ENCODE results near the gene LAPTM5.

Gene LAPTM5

DNA sequence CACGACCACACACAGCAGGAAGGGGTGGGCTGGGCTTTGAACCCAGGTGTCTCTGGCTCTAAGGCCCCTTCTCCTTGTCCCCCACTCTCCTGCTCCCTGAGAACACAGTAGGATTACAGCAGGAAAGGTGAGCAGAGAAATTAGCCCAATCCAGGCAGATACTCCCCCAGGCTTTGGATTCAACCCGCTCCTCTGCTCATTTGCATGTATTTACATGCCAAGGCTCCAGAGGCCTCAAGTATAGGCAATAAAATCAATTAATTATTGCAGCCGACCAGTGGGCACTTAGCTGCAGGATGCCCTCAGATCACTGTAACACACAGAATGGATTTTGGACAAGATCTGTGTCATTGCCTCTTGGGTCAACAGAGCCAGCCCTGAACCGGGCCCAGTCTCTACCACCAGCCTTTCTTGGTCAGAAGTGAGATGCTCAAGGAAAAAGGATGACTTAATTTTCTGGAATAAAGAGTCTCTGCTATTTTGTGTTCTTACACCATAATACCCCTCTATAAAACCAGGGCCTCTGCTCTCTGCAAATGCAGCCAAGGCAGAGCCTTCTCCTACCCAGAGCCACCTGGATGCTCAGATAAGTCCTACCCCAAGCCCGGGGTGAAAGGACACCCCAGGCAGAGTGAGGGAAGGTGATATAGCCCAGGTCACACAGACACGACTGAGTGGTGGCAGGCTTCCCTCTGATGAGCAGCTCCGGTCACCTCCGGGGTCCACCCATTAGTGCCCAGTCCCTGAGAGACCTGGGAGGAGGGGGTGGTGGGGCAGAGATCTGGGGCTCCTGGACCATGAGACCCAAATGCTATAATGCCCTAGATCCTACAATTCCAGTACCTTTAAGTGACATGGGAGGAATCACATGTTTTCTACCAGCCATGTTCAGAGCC, 63.0 kb downstream of the LAPTM5 start:
- Histone ChIP-seq H3K27ac (no peak overlapping the region), H3K27me3 (peaks cover 0 to 33% of the 10 kb centered on the region in 2 donors), H3K4me3 (no peak overlapping the region), H3K9me3 (no peaks in the 10 kb centered on the region), H3K36me3 (no peaks in the 10 kb centered on the region), H3K4me1 (peaks cover 0 to 14% (median 9%) of the 10 kb centered on the region in 4 donors)
- DNase-seq = peak in 1 of 2 donors; percentile 56
- TF ChIP-seq, protein P1, sequence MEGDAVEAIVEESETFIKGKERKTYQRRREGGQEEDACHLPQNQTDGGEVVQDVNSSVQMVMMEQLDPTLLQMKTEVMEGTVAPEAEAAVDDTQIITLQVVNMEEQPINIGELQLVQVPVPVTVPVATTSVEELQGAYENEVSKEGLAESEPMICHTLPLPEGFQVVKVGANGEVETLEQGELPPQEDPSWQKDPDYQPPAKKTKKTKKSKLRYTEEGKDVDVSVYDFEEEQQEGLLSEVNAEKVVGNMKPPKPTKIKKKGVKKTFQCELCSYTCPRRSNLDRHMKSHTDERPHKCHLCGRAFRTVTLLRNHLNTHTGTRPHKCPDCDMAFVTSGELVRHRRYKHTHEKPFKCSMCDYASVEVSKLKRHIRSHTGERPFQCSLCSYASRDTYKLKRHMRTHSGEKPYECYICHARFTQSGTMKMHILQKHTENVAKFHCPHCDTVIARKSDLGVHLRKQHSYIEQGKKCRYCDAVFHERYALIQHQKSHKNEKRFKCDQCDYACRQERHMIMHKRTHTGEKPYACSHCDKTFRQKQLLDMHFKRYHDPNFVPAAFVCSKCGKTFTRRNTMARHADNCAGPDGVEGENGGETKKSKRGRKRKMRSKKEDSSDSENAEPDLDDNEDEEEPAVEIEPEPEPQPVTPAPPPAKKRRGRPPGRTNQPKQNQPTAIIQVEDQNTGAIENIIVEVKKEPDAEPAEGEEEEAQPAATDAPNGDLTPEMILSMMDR (IDR thresholded peaks at IDR 0.05) = no peak
- intact Hi-C loops (cut with DNase I; ENCODE audit: low total_unique reads) = loop anchor here (10.0 kb wide), 1 partner anchor 300 kb away; no protein-coding TSS in a partner anchor

DNA sequence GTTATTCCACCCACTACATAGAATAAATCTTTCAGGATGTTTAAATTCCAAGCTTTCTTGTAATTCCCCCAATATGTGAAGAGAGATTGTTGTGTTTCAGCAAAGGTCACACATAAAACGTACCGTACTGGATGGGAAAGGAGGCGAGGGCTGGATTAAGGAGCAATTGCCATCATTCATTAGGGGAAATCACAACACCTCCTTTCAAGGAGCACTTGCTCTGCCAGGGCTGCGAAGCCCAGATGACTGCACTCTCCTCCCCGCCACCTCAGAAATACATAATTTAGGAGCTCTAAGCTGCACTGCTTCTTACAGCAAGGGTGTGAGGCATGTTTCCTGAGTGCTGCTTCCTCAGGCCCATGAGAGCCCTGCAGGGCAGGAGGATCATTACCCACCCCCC, 63.8 kb downstream of the LAPTM5 start:
- intact Hi-C loops (cut with DNase I; ENCODE audit: low total_unique reads) = loop anchor here (10.0 kb wide), 1 partner anchor 299 kb away; no protein-coding TSS in a partner anchor
- H3K27me3 ChIP-seq = peaks cover 0 to 35% of the 10 kb centered on the region in 2 donors
- TF ChIP-seq, protein P1 (IDR thresholded peaks at IDR 0.05) = no peak
- no peaks in the 10 kb centered on the region for H3K9me3 ChIP-seq
- no peak overlapping the region for H3K27ac ChIP-seq
- no peak overlapping the region for H3K4me3 ChIP-seq
- peaks cover 0 to 14% (median 9%) of the 10 kb centered on the region in 4 donors for H3K4me1 ChIP-seq
- no peaks in the 10 kb centered on the region for H3K36me3 ChIP-seq
- peak in 1 of 2 donors; percentile 3 for DNase-seq

DNA sequence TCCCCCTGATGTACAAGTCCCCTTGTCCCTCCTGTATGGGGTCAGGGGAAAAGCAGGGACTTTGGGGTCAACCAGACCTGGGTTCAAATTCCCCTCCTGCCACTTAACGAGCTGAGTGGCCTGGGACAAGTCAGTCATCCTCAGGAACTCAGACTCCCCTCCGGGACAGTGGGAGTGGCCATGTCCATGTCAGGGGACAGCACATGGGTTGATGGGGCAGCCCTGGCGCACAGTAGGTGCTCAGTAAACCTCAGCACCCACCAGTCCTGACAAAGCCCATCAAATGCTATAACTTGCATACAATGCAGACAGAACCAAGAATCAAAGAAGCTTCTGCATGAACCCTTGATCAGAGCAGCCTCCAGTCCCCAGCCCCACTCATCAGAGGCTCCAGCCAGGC, 64.2 kb downstream of the LAPTM5 start:
- Histone ChIP-seq H3K4me1 (peaks cover 0 to 14% (median 9%) of the 10 kb centered on the region in 4 donors), H3K27me3 (peaks cover 0 to 34% of the 10 kb centered on the region in 2 donors), H3K4me3 (no peak overlapping the region), H3K36me3 (no peaks in the 10 kb centered on the region), H3K27ac (no peak overlapping the region), H3K9me3 (no peaks in the 10 kb centered on the region)
- intact Hi-C loops (cut with DNase I; ENCODE audit: low total_unique reads) = loop anchor here (10.0 kb wide), 1 partner anchor 299 kb away; no protein-coding TSS in a partner anchor
- DNase-seq = peak in 1 of 2 donors; percentile 53
- TF ChIP-seq, protein P1 (IDR thresholded peaks at IDR 0.05) = no peak

DNA sequence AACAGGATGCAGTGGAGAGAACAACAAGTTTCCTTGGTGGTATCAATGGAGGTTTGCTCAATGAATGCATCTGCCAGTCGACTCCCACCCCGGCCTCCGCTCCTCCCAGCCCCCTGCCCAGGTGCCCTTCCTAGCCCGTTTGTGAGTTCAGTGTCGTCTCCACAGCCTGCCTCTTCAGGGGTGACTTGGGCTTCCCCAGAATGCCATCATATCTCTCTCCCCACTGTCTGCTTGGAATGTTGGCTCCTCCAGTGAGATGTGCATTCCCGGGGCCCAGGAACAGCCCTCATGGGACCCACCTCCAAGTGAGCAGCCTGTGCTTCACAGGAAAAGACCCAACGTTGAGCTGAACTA, 64.6 kb downstream of the LAPTM5 start:
- TF ChIP-seq, protein P1 (IDR thresholded peaks at IDR 0.05) = no peak
- no peaks in the 10 kb centered on the region for H3K9me3 ChIP-seq
- no peak overlapping the region for H3K4me3 ChIP-seq
- no peak overlapping the region for H3K27ac ChIP-seq
- peaks cover 0 to 34% of the 10 kb centered on the region in 2 donors for H3K27me3 ChIP-seq
- DNase-seq = peak in 1 of 2 donors; percentile 29
- intact Hi-C loops (cut with DNase I; ENCODE audit: low total_unique reads) = loop anchor here (10.0 kb wide), 1 partner anchor 298 kb away; no protein-coding TSS in a partner anchor
- H3K36me3 ChIP-seq = no peaks in the 10 kb centered on the region
- peaks cover 0 to 14% (median 9%) of the 10 kb centered on the region in 4 donors for H3K4me1 ChIP-seq

DNA sequence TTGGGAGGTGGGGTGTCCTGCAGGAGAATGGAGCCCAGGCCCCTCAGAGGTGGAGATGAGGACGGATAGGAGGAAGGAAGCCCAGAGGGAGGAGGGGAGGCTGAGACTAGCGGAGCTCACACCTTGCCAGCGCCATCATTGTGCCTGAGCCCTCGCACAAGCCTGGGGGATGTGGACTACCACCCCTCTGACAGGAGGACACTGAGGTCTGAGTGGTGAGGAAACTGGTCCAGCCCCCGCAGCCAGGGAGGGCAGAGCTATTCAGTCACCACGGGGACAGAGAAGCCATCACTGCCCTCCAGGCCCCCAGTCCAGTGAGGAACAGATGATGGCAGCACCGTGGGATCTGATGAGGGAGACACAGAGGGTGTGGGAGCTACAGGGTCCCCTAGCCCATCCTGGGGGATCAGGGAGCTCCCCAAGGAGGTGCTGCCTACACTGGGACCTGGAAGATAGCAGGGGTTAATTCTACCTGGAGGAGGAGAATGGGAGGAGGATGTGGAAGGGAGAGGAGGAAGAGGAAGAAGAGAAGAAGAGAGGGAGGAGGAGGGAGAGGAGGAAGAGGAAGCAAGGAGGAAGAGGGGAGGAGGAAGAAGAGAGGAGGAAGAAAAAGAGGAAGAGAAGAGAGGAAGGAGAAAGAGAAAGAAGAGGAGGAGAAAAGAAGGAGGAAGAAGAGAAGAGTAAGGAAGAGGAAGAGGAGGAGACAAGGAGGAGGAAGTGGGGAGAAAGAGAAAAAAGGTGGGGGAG, 65.2 kb downstream of the LAPTM5 start:
- no peak overlapping the region for H3K27ac ChIP-seq
- TF ChIP-seq, protein P1 (IDR thresholded peaks at IDR 0.05) = no peak
- no peak overlapping the region for H3K4me3 ChIP-seq
- H3K4me1 ChIP-seq = peaks cover 0 to 14% (median 9%) of the 10 kb centered on the region in 4 donors
- intact Hi-C loops (cut with DNase I; ENCODE audit: low total_unique reads) = loop anchor here (10.0 kb wide), 1 partner anchor 298 kb away; no protein-coding TSS in a partner anchor
- H3K27me3 ChIP-seq = peaks cover 0 to 37% of the 10 kb centered on the region in 2 donors
- peak in 1 of 2 donors; percentile 50 for DNase-seq
- H3K36me3 ChIP-seq = no peaks in the 10 kb centered on the region
- H3K9me3 ChIP-seq = no peaks in the 10 kb centered on the region
